Measurements from ENCODE around the gene TRIM24.

GRCh38 chr7:138480527-138480926 is 20.5 kb downstream of the TRIM24 start:
- TF ChIP-seq, protein P1, sequence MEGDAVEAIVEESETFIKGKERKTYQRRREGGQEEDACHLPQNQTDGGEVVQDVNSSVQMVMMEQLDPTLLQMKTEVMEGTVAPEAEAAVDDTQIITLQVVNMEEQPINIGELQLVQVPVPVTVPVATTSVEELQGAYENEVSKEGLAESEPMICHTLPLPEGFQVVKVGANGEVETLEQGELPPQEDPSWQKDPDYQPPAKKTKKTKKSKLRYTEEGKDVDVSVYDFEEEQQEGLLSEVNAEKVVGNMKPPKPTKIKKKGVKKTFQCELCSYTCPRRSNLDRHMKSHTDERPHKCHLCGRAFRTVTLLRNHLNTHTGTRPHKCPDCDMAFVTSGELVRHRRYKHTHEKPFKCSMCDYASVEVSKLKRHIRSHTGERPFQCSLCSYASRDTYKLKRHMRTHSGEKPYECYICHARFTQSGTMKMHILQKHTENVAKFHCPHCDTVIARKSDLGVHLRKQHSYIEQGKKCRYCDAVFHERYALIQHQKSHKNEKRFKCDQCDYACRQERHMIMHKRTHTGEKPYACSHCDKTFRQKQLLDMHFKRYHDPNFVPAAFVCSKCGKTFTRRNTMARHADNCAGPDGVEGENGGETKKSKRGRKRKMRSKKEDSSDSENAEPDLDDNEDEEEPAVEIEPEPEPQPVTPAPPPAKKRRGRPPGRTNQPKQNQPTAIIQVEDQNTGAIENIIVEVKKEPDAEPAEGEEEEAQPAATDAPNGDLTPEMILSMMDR (IDR thresholded peaks at IDR 0.05; ENCODE audit: insufficient read depth, low read length) = no peak
- TF ChIP-seq POLR2AphosphoS5 (IDR thresholded peaks at IDR 0.05; ENCODE audit: low read depth) (no peak), GABPA (IDR thresholded peaks at IDR 0.05; ENCODE audit: low read depth) (no peak), SPI1 (IDR thresholded peaks at IDR 0.05; ENCODE audit: borderline replicate concordance, low read depth) (no peak)
- TF ChIP-seq, protein P2, sequence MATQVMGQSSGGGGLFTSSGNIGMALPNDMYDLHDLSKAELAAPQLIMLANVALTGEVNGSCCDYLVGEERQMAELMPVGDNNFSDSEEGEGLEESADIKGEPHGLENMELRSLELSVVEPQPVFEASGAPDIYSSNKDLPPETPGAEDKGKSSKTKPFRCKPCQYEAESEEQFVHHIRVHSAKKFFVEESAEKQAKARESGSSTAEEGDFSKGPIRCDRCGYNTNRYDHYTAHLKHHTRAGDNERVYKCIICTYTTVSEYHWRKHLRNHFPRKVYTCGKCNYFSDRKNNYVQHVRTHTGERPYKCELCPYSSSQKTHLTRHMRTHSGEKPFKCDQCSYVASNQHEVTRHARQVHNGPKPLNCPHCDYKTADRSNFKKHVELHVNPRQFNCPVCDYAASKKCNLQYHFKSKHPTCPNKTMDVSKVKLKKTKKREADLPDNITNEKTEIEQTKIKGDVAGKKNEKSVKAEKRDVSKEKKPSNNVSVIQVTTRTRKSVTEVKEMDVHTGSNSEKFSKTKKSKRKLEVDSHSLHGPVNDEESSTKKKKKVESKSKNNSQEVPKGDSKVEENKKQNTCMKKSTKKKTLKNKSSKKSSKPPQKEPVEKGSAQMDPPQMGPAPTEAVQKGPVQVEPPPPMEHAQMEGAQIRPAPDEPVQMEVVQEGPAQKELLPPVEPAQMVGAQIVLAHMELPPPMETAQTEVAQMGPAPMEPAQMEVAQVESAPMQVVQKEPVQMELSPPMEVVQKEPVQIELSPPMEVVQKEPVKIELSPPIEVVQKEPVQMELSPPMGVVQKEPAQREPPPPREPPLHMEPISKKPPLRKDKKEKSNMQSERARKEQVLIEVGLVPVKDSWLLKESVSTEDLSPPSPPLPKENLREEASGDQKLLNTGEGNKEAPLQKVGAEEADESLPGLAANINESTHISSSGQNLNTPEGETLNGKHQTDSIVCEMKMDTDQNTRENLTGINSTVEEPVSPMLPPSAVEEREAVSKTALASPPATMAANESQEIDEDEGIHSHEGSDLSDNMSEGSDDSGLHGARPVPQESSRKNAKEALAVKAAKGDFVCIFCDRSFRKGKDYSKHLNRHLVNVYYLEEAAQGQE (IDR thresholded peaks at IDR 0.05; ENCODE audit: insufficient replicate concordance, low read depth) = no peak
